ENCODE data around the gene WASF2.
A peak's percentile ranks its signal among the peaks of the same experiment; 100 is the strongest.

WASF2 gene

GRCh38 chr1:27367160-27367650 is 122.8 kb downstream of the WASF2 start:
- Histone ChIP-seq H3K9me3 (ENCODE audit: control insufficient read depth in 1 of 2, low read length in 2 of 2) (no peaks in the 10 kb centered on the region), H3K4me3 (ENCODE audit: low read depth in 1 of 2, low read length in 2 of 2) (peak overlapping the region; percentile 67 to 75), H3K9ac (ENCODE audit: low read depth in 1 of 2, low read length in 2 of 2) (peak overlapping the region; percentile 58 to 71), H3K27ac (ENCODE audit: low read depth, low read length) (peak overlapping the region; percentile 89), H3K27me3 (ENCODE audit: control insufficient read depth in 1 of 2, insufficient read depth in 2 of 2, low read length in 2 of 2) (no peaks in the 10 kb centered on the region), H3K36me3 (ENCODE audit: control insufficient read depth in 1 of 2, insufficient read depth in 2 of 2, low read length in 2 of 2) (peaks cover 0 to 5% of the 10 kb centered on the region in 2 donors), H3K4me1 (ENCODE audit: control insufficient read depth in 1 of 2, insufficient read depth in 2 of 2, low read length in 2 of 2) (peaks cover 17 to 25% of the 10 kb centered on the region in 2 donors)

- Histone ChIP-seq H3K4me1 (ENCODE audit: control insufficient read depth in 1 of 2, insufficient read depth in 2 of 2, low read length in 2 of 2) (peaks cover 17 to 25% of the 10 kb centered on the region in 2 donors), H3K27me3 (ENCODE audit: control insufficient read depth in 1 of 2, insufficient read depth in 2 of 2, low read length in 2 of 2) (no peaks in the 10 kb centered on the region), H3K9ac (ENCODE audit: low read depth in 1 of 2, low read length in 2 of 2) (peak within 1 kb of the TSS; percentile 64 to 71)
Measured at GRCh38 chr1:27366411-27367159, 123.4 kb downstream of the WASF2 start, which contains the start of gene MAP3K6. Gene MAP3K6, minus strand, starts transcription at chr1:27366961. Its CDS starts 364 bp downstream, at chr1:27366597.

GRCh38 chr1:27366113-27366410 is 123.9 kb downstream of the WASF2 start:
- Histone ChIP-seq H3K9me3 (ENCODE audit: control insufficient read depth in 1 of 2, low read length in 2 of 2) (no peaks in the 10 kb centered on the region), H3K27me3 (ENCODE audit: control insufficient read depth in 1 of 2, insufficient read depth in 2 of 2, low read length in 2 of 2) (no peaks in the 10 kb centered on the region), H3K36me3 (ENCODE audit: control insufficient read depth in 1 of 2, insufficient read depth in 2 of 2, low read length in 2 of 2) (peaks cover 0 to 14% of the 10 kb centered on the region in 2 donors), H3K27ac (ENCODE audit: low read depth, low read length) (peak overlapping the region; percentile 71), H3K9ac (ENCODE audit: low read depth in 1 of 2, low read length in 2 of 2) (peak overlapping the region; percentile 64 to 70), H3K4me3 (ENCODE audit: low read depth in 1 of 2, low read length in 2 of 2) (peak overlapping the region; percentile 69 to 71), H3K4me1 (ENCODE audit: control insufficient read depth in 1 of 2, insufficient read depth in 2 of 2, low read length in 2 of 2) (peaks cover 17 to 25% of the 10 kb centered on the region in 2 donors)

More at GRCh38 chr1:27366411-27367159, 123.4 kb downstream of the WASF2 start, which contains the start of gene MAP3K6:
- Histone ChIP-seq H3K36me3 (ENCODE audit: control insufficient read depth in 1 of 2, insufficient read depth in 2 of 2, low read length in 2 of 2) (peaks cover 0 to 9% of the 10 kb centered on the region in 2 donors), H3K27ac (ENCODE audit: low read depth, low read length) (peak within 1 kb of the TSS; percentile 89), H3K9me3 (ENCODE audit: control insufficient read depth in 1 of 2, low read length in 2 of 2) (no peaks in the 10 kb centered on the region), H3K4me3 (ENCODE audit: low read depth in 1 of 2, low read length in 2 of 2) (peak within 1 kb of the TSS; percentile 71 to 75)

- Histone ChIP-seq H3K27me3 (ENCODE audit: control insufficient read depth in 1 of 2, insufficient read depth in 2 of 2, low read length in 2 of 2) (no peaks in the 10 kb centered on the region), H3K9me3 (ENCODE audit: control insufficient read depth in 1 of 2, low read length in 2 of 2) (no peaks in the 10 kb centered on the region), H3K4me1 (ENCODE audit: control insufficient read depth in 1 of 2, insufficient read depth in 2 of 2, low read length in 2 of 2) (peaks cover 17 to 25% of the 10 kb centered on the region in 2 donors), H3K36me3 (ENCODE audit: control insufficient read depth in 1 of 2, insufficient read depth in 2 of 2, low read length in 2 of 2) (peaks cover 0 to 14% of the 10 kb centered on the region in 2 donors), H3K9ac (ENCODE audit: low read depth in 1 of 2, low read length in 2 of 2) (peak overlapping the region; percentile 64 to 70), H3K4me3 (ENCODE audit: low read depth in 1 of 2, low read length in 2 of 2) (peak overlapping the region; percentile 69 to 71), H3K27ac (ENCODE audit: low read depth, low read length) (peak overlapping the region; percentile 71)
Measured at GRCh38 chr1:27365372-27366112, 124.4 kb downstream of the WASF2 start.

GRCh38 chr1:27364696-27365371 is 125.1 kb downstream of the WASF2 start:
- peaks cover 20 to 28% of the 10 kb centered on the region in 2 donors for H3K4me1 ChIP-seq (ENCODE audit: control insufficient read depth in 1 of 2, insufficient read depth in 2 of 2, low read length in 2 of 2)
- peaks cover 0 to 14% of the 10 kb centered on the region in 2 donors for H3K36me3 ChIP-seq (ENCODE audit: control insufficient read depth in 1 of 2, insufficient read depth in 2 of 2, low read length in 2 of 2)

GRCh38 chr1:27363766-27364695 is 125.9 kb downstream of the WASF2 start:
- Histone ChIP-seq H3K36me3 (ENCODE audit: control insufficient read depth in 1 of 2, insufficient read depth in 2 of 2, low read length in 2 of 2) (peaks cover 0 to 14% of the 10 kb centered on the region in 2 donors), H3K9ac (ENCODE audit: low read depth in 1 of 2, low read length in 2 of 2) (no peak overlapping the region), H3K9me3 (ENCODE audit: control insufficient read depth in 1 of 2, low read length in 2 of 2) (no peaks in the 10 kb centered on the region), H3K4me1 (ENCODE audit: control insufficient read depth in 1 of 2, insufficient read depth in 2 of 2, low read length in 2 of 2) (peaks cover 22 to 27% of the 10 kb centered on the region in 2 donors), H3K27ac (ENCODE audit: low read depth, low read length) (no peak overlapping the region), H3K4me3 (ENCODE audit: low read depth in 1 of 2, low read length in 2 of 2) (no peak overlapping the region), H3K27me3 (ENCODE audit: control insufficient read depth in 1 of 2, insufficient read depth in 2 of 2, low read length in 2 of 2) (no peaks in the 10 kb centered on the region)

More at GRCh38 chr1:27364696-27365371, 125.1 kb downstream of the WASF2 start:
- H3K27ac ChIP-seq (ENCODE audit: low read depth, low read length) = peak overlapping the region; percentile 54
- H3K4me3 ChIP-seq (ENCODE audit: low read depth in 1 of 2, low read length in 2 of 2) = peak overlapping the region; percentile 69 to 71
- H3K9ac ChIP-seq (ENCODE audit: low read depth in 1 of 2, low read length in 2 of 2) = peak overlapping the region; percentile 36 to 70
- H3K27me3 ChIP-seq (ENCODE audit: control insufficient read depth in 1 of 2, insufficient read depth in 2 of 2, low read length in 2 of 2) = no peaks in the 10 kb centered on the region
- no peaks in the 10 kb centered on the region for H3K9me3 ChIP-seq (ENCODE audit: control insufficient read depth in 1 of 2, low read length in 2 of 2)

GRCh38 chr1:27361553-27361952 is 128.4 kb downstream of the WASF2 start:
- H3K27me3 ChIP-seq (ENCODE audit: control insufficient read depth in 1 of 2, insufficient read depth in 2 of 2, low read length in 2 of 2) = no peaks in the 10 kb centered on the region
- no peak overlapping the region for H3K9ac ChIP-seq (ENCODE audit: low read depth in 1 of 2, low read length in 2 of 2)
- peaks cover 22 to 27% of the 10 kb centered on the region in 2 donors for H3K4me1 ChIP-seq (ENCODE audit: control insufficient read depth in 1 of 2, insufficient read depth in 2 of 2, low read length in 2 of 2)
- H3K27ac ChIP-seq (ENCODE audit: low read depth, low read length) = no peak overlapping the region
- H3K36me3 ChIP-seq (ENCODE audit: control insufficient read depth in 1 of 2, insufficient read depth in 2 of 2, low read length in 2 of 2) = peaks cover 0 to 14% of the 10 kb centered on the region in 2 donors
- no peak overlapping the region for H3K4me3 ChIP-seq (ENCODE audit: low read depth in 1 of 2, low read length in 2 of 2)
- H3K9me3 ChIP-seq (ENCODE audit: control insufficient read depth in 1 of 2, low read length in 2 of 2) = no peaks in the 10 kb centered on the region

- Histone ChIP-seq H3K9me3 (ENCODE audit: control insufficient read depth in 1 of 2, low read length in 2 of 2) (no peaks in the 10 kb centered on the region), H3K9ac (ENCODE audit: low read depth in 1 of 2, low read length in 2 of 2) (no peak overlapping the region), H3K27me3 (ENCODE audit: control insufficient read depth in 1 of 2, insufficient read depth in 2 of 2, low read length in 2 of 2) (no peaks in the 10 kb centered on the region), H3K4me1 (ENCODE audit: control insufficient read depth in 1 of 2, insufficient read depth in 2 of 2, low read length in 2 of 2) (peaks cover 23 to 27% of the 10 kb centered on the region in 2 donors), H3K4me3 (ENCODE audit: low read depth in 1 of 2, low read length in 2 of 2) (peak overlapping the region in 1 of 2 donors; percentile 54), H3K36me3 (ENCODE audit: control insufficient read depth in 1 of 2, insufficient read depth in 2 of 2, low read length in 2 of 2) (peaks cover 0 to 16% of the 10 kb centered on the region in 2 donors), H3K27ac (ENCODE audit: low read depth, low read length) (no peak overlapping the region)
Measured at GRCh38 chr1:27361044-27361402, 128.9 kb downstream of the WASF2 start.
